Glomerular endothelial cell (primary cell): ENCODE results near the gene PEX16. TPM values are rescaled to one million over a fixed set of nuclear protein-coding genes. Genes with fewer than 3 reads are reported as not detected.

Experiments used
- DNase-seq: peaks from one replicate; pipeline ENCODE4 v3.0.0-alpha.2; 2011; ENCODE audit warnings: low read depth, low spot score; ENCODE audit errors: extremely low read depth
- total RNA-seq: library from RNA; depleted of rRNA; stranded (reverse); fragments of >200 nt; gene quantifications from 2 replicates; pipeline ENCODE4 v1.2.3, GENCODE V29; 2015

Gene PEX16
- 25.1 and 35.0 TPM in 2 replicates for total RNA-seq

DNA sequence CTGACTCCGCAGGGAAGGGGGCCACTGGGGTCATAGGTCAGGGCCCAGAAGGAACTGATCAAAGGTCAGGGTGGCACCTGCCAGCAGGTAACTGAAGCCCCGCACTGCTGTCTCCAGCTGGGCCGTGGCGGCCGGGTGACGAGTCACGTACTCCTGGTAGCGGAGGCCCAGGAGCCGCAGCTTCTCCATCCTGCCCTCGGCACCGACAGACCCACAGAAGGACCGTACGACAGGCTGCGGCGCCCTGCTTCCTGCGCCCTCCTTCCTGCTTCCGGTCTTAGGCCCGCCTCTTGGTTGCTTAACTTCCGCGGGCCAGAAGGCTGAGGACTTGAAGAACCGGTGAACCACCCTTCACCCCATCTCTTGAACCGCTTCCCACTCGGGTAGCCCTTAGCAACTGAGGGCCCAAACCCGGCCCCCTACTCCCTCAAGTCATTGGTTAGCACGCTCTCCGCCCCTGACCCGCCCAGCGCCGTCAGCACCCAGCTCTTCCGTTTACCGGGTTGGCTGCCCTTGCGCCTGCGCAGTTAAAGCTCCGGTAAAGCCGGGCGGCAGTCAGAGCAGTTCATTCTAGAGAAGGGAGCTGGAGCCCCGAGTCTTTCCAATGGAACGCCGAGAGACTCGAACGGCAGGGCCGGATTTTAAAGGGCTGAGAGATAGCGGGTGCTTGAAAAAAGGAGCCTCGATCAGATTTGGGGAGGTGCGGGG, at the start of gene PEX16:
TSS of gene PEX16 (minus strand) at position 255 of the 708 bp plus-strand sequence. CDS start at position 189, 66 bp downstream.
- DNase-seq, result peak; percentile 88

DNA sequence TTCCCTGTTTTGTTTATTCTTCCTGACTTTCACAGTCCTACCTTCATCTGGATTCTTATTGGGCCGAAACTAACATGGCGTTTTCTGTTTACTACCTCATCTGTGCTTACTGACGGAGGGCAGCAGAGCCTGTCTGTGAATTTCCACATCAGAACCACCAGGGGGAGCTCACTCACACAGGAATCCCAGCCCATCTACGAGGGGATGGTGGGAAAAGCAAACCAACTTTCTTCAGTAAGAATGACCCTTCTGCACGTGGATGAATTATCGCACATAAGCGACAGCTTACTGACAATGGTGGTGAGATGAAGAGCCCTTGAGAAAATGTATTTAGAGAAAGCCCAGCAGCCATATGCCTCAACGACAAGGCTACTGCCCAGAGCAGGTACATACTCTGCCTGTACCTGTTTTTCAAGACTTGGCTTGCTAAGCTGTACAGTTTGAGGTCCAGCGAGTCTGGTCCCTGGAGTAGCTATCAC, 47.3 kb upstream of the PEX16 start:
- DNase-seq, result peak; percentile 58

DNA sequence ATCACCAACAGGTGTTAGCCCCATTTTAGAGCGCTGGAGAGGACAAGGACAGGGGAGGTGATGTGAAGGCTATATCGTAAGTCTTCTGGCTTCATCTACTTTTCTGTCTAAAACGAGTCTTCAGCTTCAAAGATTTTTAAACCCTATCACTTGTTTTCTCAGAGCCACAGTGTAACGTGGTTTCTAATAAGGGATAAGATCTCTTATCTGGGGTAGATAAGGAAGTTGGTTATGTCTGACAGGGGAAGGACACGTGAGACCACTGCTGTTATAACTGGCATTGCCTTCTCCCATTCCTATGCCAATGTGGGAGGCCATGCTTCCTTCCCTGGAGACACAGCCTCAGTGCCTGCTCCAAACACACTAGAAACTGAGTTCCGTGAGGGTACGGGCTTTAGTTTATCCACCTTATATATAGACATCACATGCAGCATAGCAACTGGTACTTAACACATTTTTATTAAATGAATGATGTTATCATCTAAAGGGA, 44.1 kb upstream of the PEX16 start:
- no peak for DNase-seq

DNA sequence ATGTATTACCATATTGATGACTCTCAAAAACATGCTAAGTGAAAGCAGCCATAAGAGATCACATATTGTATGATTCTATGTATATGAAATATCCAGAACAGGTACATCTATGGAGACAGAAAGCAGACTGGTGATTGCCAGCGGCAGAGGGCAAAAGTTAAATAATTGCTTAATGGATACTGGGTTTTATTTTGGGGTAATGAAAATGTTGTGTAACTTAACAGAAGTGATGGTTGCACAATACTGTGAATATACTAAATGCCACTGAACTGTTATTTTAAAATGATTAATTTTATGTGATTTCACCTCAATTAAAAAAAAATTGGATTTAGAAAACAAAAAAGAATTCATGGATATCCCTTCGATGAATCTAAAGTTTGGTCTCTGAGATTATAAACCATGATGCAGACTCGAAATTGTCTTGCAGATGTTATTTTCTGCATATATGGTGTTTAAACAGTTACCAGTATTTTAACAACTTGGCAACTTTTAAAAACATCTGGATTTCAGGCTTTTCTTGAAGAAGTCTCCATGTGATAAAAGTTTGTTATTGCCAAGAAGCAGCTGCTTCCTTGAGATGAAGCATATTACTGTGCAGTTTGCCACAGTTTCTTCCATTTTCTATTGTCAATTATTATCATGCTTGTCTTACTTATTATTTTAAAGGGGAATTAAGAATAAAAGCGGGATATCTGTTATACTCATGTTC, 42.9 kb upstream of the PEX16 start:
- DNase-seq, result no peak

DNA sequence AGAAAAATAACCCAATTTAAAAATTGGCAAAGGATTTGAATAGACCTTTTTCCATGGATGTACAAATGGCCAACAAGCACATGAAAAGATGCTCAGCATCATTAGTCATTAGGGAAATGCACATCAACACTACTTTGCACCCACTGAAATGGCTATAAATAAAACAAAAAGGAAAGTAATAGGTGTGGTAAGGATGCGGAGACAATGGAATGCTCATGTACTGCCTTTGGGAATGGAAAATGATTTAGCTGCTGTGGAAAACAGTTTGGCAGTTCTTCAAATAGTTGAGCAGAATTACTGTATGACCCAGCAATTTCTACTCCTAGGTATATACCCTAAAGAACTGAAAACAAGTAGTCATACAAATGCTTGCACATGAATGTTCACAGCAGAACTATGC, 42.2 kb upstream of the PEX16 start:
- no peak for DNase-seq

DNA sequence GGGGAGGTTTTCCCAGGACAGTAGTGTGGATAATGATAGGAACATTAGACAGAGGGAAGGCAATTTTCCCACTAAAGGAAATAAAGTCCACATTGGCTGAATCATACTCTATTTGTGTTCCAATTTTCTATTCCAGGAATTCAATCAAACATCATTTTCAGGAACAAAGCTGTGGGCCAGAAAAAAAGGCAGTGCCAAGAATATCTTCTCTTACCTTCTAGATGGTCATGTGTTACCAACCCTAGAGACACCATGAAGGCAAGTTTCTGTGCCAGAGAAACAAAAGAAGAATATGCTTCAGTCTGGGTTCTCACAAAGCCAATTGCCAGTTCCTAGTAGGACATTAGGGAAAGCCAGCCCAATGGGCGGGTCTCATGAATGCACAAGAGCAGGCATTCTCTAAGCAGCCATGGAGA, 32.3 kb upstream of the PEX16 start:
- DNase-seq, result no peak

DNA sequence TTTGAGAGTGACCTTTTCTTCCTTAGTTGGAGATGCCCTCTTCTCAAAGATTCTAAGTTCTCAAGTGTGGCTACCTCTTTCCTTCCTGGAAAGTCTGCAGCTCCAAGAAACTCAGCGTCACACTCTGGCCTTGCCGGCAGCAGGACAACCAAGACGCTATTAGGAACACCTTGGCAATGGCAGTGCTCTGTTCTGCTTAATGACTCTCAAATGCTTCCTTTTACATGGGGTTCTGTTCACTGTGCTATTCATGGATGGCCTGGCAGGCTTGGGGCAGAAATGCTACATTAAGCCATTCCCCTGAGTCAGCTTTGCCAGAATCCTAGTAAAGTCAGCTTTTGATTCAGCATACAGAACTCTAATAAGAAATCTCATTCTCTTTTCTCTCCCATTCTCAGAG, 30.7 kb upstream of the PEX16 start:
- no peak for DNase-seq

DNA sequence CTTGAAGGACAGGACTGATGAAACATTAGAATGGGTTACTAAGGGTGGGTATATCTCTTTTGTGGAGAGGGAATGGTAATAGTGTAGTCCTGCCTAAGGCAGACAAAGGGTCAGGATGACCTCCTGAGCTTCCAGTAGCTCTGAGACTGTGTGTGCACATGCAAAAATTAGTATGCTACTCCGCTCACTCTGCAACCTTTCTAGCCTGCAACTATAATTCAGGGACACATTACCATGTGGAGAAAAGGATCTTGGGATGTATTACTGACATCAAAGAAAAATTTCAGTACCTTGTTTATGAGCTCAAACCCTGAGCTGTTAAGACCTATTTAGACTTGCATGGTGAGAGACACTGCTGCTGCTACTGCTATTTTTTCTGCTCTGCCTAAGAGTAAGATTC, 30.2 kb upstream of the PEX16 start:
- no peak for DNase-seq

DNA sequence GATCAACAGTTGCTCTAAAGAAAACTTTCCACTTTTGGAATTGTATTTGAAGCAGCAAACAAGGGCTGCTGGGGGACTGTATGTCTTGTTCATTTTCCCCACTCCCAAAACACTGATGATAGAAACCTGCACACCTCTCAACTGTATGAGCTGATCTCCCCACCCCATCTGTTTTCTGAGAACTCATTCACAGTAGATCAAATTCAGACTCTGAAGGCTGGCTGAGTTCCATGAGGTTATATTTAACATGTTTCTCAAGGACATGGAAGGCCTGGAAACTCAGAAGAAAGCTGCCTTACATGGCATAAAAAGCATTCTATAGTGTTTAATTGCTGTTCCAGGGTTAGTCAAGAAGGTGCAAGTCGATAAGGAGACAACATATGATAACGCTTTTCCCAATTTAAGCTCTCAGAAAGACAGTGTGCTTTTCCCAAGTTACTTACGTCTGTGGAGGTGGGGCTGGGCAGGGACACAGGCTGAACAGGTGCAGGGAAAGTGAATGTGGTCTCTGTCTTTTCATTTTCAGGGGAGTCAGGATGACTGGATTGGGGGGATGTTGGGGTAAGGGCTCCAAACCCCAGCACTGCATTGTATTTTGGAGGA, 27.8 kb upstream of the PEX16 start:
- no peak for DNase-seq

DNA sequence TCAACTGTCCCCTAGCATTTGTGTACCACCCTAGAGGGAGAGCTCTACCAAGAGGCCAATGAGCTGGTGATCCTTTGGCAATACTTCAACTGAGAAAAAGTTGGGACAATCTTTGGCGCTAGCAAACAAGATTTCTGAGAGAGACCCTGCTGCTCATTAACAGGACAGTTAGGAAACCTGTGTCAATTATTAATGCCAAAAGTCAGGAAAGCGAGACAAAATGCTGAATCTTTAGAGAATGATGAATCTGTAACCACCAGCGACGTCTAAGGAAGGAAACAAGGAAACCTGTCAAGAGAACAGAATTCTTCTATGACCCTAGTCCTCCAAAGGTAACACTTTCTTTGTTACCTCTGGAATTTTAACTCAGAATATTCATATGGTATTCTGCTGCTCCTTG, 24.7 kb upstream of the PEX16 start:
- DNase-seq, result no peak

DNA sequence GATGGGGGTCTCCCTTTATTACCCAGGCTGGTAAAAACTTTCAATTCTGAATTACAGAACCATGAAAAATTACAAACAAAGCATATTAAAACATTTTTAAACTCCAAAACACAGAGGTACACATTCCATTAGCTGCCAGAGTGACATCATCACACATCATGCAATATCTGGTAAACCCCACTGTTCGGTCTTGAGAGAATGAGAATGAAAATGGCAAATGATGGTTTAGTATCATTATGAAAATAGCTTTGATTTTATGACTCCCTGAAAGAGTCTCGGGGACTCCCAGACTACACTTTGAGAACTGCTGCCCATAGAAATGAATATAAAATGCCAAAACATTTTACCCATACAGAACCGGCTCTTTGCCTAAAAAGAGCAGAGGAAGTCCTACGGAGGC, 23.6 kb upstream of the PEX16 start:
- DNase-seq, result no peak

DNA sequence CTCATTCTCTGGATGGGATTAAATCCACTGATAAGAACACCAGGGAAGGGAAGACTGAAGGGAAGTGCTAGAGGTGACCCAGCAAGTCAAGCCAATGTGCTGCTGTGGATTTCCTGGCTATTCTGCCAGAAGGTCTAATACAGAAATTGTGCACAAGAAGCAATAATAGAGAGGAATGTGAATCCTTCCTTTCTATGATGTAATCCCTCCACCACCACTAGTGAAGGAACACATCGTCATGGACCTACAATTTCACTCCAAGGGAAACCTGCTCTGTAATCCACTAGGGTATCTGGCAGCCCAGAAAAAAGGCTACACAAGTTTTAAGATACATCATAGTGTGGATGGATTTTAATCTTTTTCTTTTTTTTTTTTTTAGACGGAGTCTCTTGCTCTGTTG, 22.2 kb upstream of the PEX16 start:
- DNase-seq, result no peak

DNA sequence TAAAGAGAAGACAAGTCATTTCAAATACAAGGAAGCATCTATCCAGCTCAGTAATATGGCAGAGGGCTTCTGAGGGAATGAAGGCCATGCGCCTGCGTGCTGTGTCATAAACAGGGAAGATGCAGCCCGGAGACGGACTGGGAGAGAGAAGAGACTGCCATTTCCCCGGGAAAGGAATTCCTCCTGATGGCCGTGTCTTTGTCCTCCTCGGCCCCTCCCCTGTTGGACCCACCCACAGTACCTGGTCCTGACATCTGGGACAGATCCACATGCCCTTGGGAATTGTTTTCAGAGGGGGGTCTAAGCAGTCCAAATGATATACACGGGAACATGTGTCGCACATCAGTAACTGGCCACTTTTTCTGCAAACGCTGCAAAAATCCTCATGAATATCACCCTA, 20.2 kb upstream of the PEX16 start:
- no peak for DNase-seq

DNA sequence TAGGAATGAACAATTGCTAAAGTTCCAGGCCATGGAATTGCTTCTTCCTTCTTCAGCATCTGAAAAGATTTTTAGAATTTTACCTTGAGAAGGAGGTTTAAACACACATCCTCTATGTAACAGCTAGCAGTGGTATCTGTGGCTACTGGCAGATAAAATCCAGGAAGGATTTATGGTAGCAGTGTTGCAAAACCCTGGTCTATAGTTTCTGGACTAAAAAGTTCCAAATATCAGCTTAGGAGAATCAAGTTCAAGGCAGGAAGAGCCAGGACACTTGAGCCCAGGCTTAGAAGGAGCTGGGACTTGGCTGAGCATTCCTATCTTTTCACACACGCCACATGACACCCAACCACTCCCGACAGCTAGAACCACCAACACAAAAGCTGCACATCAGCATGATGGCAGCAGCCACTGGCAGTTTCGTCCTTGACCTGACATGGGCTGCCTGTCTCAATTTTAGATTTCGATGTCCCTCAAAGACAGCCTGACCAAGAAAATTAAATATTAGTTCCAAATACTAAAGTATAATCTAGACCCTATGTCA, 18.9 kb upstream of the PEX16 start:
- no peak for DNase-seq

DNA sequence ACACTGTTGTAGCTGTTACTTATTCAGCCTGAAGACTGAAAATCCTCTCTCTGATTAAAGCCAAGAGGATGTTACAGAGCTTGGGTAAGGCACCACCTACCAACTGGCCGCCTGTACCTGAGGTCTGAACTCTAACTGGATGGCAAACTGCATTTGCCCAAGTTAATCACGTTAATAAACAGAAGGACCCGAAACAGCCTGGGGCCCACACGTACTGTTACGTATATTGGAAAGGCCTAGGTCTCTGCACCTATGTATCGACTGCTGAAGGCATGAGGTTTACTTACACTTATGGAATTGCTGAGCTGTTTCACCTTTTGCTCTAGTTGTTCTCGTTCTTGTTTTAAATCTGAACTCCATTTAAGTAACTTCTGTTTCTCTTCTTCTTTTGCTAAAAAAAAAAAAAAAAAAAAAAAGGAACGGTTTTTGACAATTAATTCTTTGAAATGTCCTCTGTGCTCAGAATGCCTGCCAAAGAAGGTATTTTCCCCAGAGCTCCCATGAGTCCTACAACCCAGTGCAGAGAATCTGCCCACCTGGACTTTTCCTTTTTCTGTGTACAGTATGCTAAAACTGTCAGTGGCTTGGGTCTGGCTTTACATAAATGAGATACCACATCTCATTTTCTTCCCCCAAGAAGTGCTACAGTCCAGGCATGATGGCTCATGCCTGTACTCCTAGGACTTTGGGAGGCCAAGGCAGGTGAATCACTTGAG, 17.8 kb upstream of the PEX16 start:
- DNase-seq, result no peak

DNA sequence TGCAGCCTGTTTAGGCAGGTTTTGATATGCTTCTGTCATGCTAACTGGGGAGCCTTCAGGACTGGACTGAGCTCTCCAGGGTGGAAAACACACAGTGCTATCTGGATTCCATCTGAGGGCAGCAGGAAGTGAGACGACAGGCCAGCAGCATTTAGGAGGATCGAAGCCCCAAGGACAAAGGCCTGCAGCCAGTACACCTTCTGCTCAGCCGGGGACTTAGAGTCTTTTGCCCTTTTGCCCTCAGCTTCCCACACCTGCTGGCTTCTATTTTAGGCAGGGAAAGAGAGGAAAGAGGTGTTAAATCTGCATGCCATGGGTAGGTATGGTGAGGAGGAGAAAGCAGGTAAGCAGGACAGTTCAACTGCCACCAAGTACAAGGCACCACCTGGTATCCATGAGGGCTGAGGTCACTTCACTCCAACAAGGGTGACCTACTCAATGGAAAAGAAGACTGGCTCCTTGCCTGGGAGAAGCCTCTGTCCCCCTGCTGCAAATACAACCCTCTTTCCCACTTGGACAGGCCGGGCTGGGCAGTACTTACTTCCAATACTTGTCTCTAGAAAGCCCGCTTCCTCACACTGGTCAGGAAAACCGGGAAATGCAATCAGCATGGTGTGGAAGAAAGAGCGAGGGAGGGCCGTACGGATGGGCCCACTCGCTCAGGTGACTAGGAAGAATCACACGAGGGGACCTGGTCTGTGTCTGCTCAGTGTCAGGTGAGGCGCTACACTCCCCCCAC, 17.1 kb upstream of the PEX16 start:
- DNase-seq, result no peak

DNA sequence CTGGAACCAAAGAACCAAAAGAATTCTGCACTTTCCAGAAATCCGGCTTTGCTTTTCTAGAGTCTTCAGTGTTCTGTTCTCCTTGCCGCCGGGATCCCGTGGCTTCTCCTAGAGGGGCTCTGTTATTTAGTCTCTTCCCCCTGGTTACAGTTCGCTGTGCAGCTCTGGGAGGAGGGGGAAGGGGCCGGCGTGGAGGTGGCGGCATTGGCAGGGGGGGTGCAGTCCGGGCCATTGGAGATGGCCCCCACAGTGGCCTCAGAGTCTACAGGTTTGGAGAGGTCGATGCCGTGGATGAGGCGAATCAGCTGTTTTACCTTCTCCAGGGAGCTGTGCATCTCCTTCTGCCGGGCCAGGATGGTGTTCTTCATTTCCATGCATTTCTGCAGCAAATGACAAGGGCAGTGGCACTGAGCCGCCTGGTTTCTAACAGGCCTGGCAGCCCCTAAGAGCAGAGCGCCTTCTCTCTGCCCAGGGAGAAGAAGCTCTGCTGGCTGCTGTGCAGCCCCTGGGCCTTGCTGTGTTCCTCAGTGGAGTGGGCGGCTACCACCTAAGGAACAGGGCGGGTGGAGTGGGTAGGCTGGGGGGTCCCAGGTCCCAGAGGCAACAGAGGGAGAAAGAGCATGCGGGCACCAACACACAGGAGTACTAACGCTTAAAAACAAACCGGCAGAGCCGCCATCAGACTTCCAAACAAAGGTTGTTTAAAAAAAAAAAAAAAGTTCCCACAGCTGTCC, 16.3 kb upstream of the PEX16 start:
- DNase-seq, result no peak

DNA sequence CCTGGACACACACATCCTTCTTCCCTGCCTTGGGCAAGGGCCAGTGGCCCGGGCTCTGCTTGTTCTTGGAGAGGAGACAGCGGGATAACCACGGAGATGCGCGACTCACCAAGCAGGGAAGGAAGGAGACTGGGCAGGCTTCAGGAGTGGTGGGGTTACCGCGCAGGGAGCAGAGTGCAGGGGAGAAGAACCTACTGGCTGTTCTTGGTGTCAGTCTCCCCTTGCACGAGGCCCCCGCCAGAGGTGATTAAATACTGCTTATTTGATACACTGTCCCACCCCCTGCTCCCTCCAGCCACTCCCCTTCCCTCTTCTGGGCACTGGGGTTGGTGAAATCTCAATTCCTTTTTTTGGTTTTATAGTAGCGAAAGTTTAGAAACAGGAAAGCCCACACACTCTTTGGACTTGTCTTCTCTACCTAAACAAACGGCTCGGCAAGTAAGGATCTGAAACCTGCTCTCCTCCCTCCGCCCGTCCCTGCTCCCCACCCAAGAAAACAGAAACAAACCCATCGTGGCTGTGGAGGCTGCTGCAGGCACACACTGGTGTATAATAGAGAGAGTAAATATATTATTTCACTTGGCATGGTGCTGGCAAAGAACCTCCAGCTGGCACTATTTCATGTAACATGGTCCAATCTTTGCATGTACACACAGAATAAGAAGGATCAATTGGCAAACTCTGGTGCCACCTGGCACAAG, 15.6 kb upstream of the PEX16 start:
- no peak for DNase-seq

DNA sequence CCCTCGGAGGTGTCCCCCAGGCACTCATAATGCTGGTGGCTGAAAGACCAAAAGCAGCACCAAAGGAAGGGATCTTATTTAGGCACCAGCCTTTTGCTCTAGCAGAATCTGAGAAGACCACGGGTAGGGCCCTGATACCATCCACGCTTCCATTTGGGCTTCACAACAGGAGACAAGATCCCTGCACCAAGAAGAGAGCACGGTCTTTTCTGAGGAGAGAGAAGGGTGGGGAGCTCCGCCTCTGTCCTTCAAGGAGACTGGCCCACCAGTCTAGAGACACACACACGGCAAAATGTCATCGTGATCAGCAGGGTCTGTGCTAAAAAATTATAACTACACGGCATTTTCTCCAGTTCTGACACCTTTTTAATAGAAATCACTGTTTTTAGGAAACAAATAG, 14.5 kb upstream of the PEX16 start:
- DNase-seq, result no peak
